GM18870 (cell line): ENCODE measurements around the gene C7orf25.
A peak's percentile ranks its signal among the peaks of the same experiment; 100 is the strongest.

Source experiments
- ATAC-seq: cut with Tn5 transposase; IDR thresholded peaks from one replicate; pipeline ENCODE4 v1.9.1; 2021; ENCODE audit warnings: moderate library complexity; ENCODE audit not compliant: unreplicated experiment

The C7orf25 gene

DNA sequence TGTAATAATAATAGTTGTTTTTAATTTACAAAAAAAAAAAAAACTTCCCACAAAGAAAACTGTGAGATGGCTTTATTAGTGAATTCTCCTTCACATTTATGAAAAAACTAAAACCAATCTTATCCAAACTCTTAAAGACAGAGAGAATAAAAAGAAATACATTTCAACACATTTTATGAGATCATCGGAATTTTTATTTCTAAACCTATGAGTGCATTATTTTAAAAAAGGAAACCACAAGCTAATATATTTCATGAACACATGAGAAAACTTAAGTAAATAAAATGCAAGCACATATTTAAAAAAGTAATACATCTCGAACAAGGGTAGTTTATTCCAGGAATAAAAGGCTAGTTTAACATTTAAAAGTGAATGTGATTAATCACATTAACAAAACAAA, 31.5 kb downstream of the C7orf25 start:
- ATAC-seq, result no peak

DNA sequence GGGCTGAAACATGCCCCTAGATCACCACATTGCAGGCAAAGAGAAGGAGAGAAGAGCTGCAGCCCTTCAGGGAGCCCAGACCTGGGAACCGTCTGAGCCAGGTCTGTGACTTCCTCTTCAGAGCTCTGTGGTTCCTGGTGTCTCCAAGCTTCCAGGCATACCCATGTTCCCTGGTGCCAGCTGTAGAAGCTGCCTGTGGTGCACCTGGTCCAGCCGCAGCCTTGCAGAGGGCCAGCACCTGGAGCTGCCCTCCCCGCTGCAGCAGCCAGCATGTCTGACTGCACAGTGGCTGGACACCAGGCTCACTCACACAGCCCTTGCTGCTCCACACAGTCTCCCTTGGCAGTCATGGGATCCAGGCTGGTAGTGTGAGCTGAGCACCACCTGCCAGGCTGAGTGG, 33.6 kb downstream of the C7orf25 start:
- no peak for ATAC-seq

DNA sequence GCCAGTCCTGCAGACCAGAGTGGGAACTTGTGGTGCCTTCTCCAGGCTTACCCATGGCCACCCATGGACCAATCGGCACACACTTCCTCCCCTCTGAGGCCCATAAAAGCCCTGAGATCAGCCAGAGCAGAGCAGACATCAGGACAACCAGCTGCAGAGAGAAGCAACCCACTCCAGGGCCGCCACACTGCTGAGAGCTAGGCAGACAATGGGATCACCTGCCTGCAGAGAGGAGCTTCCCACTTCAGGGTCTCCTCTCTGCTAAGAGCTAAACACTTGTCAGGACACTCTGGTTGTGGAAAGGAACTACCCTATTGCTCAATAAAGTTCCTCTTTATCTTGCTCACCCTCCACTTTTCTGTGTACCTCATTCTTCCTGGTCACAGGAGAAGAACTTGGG, 34.0 kb downstream of the C7orf25 start:
- ATAC-seq, result no peak

DNA sequence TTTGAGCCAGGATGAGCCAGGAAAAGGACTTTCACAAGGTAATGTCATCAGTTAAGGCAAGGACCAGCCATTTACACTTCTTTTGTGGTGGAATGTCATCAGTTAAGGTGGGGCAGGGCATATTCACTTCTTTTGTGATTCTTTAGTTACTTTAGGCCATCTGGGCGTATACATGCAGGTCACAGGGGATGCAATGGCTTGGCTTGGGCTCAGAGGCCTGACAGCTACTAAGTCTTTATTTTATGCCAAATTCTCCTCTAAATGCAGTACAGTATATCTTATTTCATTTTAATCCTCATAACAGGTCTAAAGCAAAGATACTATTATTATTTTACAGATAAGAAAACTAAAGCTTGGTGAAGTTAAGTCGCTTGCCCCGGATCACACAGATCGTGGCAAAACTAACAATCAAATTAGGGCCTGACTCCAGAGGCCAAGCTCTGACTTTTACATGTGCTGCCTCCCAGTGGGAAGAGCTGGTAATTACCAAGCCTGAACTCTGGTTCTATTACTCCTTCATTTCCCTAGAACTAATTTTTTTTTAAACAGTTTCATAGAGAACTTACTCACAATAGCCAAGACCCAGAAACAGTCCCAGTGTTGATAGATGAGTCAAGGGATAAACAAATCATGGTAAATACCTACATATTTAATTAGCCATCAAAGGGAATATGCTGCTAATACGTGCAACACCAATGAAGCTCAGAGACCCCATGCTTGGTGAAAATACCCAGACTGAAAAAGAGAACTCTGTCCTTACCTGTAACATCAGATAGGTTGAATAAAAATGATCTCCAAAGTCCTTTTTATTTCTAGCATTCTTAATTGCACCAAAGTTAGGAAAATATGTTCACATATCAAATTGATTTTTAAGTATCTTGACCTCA, 35.4 kb downstream of the C7orf25 start:
- peak; percentile 78 for ATAC-seq

DNA sequence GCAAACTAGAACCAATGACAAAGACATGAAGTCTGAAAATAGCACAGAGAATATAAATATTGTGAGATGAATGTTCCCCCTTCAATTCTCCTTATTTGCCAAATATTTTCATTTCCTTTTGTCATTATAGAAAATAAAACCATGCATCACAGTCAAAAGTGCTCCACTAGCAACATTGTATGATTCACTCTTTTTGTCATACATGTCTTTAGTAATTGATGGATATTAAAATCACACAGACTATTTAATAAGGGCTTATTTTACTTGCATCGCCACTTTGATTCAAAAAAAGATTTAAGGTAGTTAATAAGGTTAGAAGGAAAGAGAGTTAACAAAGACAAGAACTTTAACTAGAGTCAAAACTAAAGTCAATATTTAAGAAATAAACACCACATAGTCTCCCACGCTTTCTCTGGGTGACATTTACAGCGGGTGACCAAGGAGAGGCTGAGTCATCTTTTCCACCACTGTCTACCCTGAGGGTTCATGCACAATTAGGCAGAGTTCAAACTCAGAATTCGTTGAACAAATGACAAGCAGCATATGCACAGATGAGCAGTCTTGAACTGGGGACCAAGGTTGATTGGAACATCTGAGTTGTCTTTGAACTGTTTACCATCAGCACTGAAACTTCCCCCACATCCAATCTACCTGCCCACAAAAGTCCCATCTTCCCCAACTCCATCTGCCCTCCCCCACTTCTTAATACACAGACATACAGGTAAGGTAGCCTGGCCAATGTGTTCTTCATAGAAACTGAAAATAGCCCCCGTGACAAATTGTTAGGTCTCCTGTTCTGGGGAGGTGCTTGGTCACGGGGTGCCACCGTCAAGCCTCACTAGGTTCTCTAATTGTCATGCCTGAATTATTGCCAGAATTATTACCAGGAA, 42.5 kb downstream of the C7orf25 start:
- ATAC-seq, result peak; percentile 98

DNA sequence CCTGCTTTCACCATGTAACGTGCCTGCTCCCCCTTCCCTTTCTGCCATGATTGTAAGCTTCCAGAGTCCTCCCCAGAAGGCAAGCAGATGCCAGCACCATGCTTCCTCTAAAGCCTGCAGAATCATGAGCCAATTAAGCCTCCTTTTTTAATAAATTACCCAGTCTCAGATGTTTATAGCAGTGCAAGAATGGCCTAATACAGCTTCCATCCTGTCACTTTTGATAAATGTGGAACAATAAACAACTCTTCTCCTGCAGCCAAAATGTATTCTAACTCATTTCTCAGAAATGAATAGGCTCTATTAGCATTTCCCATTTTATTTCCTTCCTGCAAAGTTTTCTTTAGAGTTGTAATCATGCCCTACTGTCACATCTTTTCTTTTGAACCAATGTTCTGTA, 43.4 kb downstream of the C7orf25 start:
- no peak for ATAC-seq
